A673 (cell line): ENCODE data around the gene EHMT1. TPM values are rescaled to one million over a fixed set of nuclear protein-coding genes. Genes with fewer than 3 reads are reported as not detected.

Experiments
- BruUV-seq: library from RNA; stranded (reverse); fragments of 400-500 nt; replicated peaks from 2 replicates; lab custom pipeline; 2021; lab: Mats Ljungman, UMichigan
- CTCF ChIA-PET: fragments of 300-600 bp; sonication (Branson Sonifier 250); formaldehyde crosslinking; loops from one replicate; lab custom pipeline; 2022; ENCODE audit warnings: antibody characterized with exemption; lab: Charles Lee
- POLR2A ChIA-PET: fragments of 300-600 bp; sonication (Branson Sonifier 250); formaldehyde crosslinking; loops from one replicate; lab custom pipeline; 2022; ENCODE audit warnings: antibody characterized with exemption; ENCODE audit not compliant: low non-redundant PET; lab: Charles Lee
- DNase-seq: peaks from one replicate; pipeline ENCODE4 v3.0.0-alpha.2; 2015; ENCODE audit warnings: low spot score
- H3K27ac ChIP-seq: fragments of 200-600 bp; sonication (generic); 2 replicates; pipeline ENCODE4 v1.5.1; 2016; ENCODE audit warnings: mixed run types, low read depth, mild to moderate bottlenecking, mixed read lengths, antibody characterized with exemption, low read length; ENCODE audit not compliant: poor library complexity, severe bottlenecking
- H3K27me3 ChIP-seq: fragments of 200-600 bp; sonication (generic); replicated peaks from 2 replicates; pipeline ENCODE4 v1.6.1; 2017; ENCODE audit warnings: mixed run types, low read depth, mild to moderate bottlenecking, mixed read lengths, antibody characterized with exemption, low read length; ENCODE audit not compliant: insufficient read depth, poor library complexity
- H3K36me3 ChIP-seq: fragments of 200-600 bp; sonication (generic); 2 replicates; pipeline ENCODE4 v1.6.1; 2016; ENCODE audit warnings: mixed run types, mild to moderate bottlenecking, mixed read lengths, antibody characterized with exemption, low read length; ENCODE audit not compliant: insufficient read depth, poor library complexity, severe bottlenecking
- H3K4me1 ChIP-seq: fragments of 200-600 bp; sonication (generic); 2 replicates; pipeline ENCODE4 v1.6.1; 2017; ENCODE audit warnings: mixed run types, mild to moderate bottlenecking, mixed read lengths, antibody characterized with exemption, low read length; ENCODE audit not compliant: insufficient read depth, poor library complexity, severe bottlenecking
- H3K4me3 ChIP-seq: fragments of 200-600 bp; sonication (generic); 2 replicates; pipeline ENCODE4 v1.5.1; 2016; ENCODE audit warnings: low read depth, mixed run types, mild to moderate bottlenecking, mixed read lengths, low read length; ENCODE audit not compliant: poor library complexity, severe bottlenecking
- H3K9me3 ChIP-seq: fragments of 200-600 bp; sonication (generic); 2 replicates; pipeline ENCODE4 v1.6.1; 2016; ENCODE audit warnings: mixed run types, low read depth, mild to moderate bottlenecking, mixed read lengths, antibody characterized with exemption, low read length; ENCODE audit not compliant: poor library complexity, severe bottlenecking
- CTCF ChIP-seq: fragments of 300-800, 200-600 bp; sonication (generic); conservative IDR thresholded peaks from 2 replicates; pipeline ENCODE4 v1.5.1; 2017; ENCODE audit warnings: low read depth, mild to moderate bottlenecking, antibody characterized with exemption, low read length, moderate library complexity, mixed read lengths
- EZH2 ChIP-seq: fragments of 200-600 bp; sonication (generic); IDR thresholded peaks from 2 replicates; pipeline ENCODE4 v1.6.1; 2017; ENCODE audit warnings: borderline replicate concordance, low read depth, mild to moderate bottlenecking, mixed read lengths, antibody characterized with exemption, low read length; ENCODE audit not compliant: poor library complexity, severe bottlenecking
- intact Hi-C: fragments of 100-400 bp; cut with micrococcal nuclease; formaldehyde crosslinking; loops from one replicate; pipeline ENCODE4 v1.10.0; 2022; ENCODE audit not compliant: unreplicated experiment
- total RNA-seq: library from RNA; stranded (reverse); gene quantifications from 2 replicates; pipeline ENCODE4 v1.2.3, GENCODE V29; 2021

The EHMT1 gene
- total RNA-seq, 1 experiment from 2014 or later, result 115 TPM

GRCh38 chr9:137694962-137695875 lies 76.4 kb downstream of the EHMT1 start:
- no TSS peak for BruUV-seq

GRCh38 chr9:137696136-137696925 lies 77.5 kb downstream of the EHMT1 start:
- H3K4me3 ChIP-seq, result no peak overlapping the region
- TF ChIP-seq EZH2 (no peak), CTCF (no peak)
- ChIA-PET CTCF (no interaction called here), POLR2A (no interaction called here)
- no peaks in the 10 kb centered on the region for H3K36me3 ChIP-seq
- intact Hi-C loops, result no loop called here
- no peak for DNase-seq
- H3K4me1 ChIP-seq, result peaks cover 7% of the 10 kb centered on the region
- H3K27ac ChIP-seq, result no peak overlapping the region
- H3K9me3 ChIP-seq, result no peaks in the 10 kb centered on the region
- no peaks in the 10 kb centered on the region for H3K27me3 ChIP-seq
- no TSS peak for BruUV-seq

More at GRCh38 chr9:137694962-137695875, 76.4 kb downstream of the EHMT1 start:
- Histone ChIP-seq H3K36me3 (no peaks in the 10 kb centered on the region), H3K4me3 (no peak overlapping the region), H3K27me3 (no peaks in the 10 kb centered on the region), H3K4me1 (peaks cover 18% of the 10 kb centered on the region), H3K9me3 (no peaks in the 10 kb centered on the region), H3K27ac (no peak overlapping the region)
- intact Hi-C loops, result no loop called here
- peak; percentile 46 for TF ChIP-seq CTCF
- TF ChIP-seq EZH2, result no peak
- ChIA-PET POLR2A (no interaction called here), CTCF (interaction anchor here (0.5 kb wide), 1 partner anchor 28 kb away, joined by 3 read pairs; no protein-coding TSS in a partner anchor)
- peak; percentile 23 for DNase-seq

GRCh38 chr9:137697193-137697592 lies 78.4 kb downstream of the EHMT1 start:
- TF ChIP-seq EZH2, result no peak
- no peak for TF ChIP-seq CTCF
- no peak overlapping the region for H3K4me3 ChIP-seq
- H3K27ac ChIP-seq, result no peak overlapping the region
- no peaks in the 10 kb centered on the region for H3K4me1 ChIP-seq
- DNase-seq, result no peak
- ChIA-PET POLR2A (no interaction called here), CTCF (no interaction called here)
- intact Hi-C loops, result no loop called here
- no peaks in the 10 kb centered on the region for H3K27me3 ChIP-seq
- peaks cover under 1% of the 10 kb centered on the region for H3K9me3 ChIP-seq
- no peaks in the 10 kb centered on the region for H3K36me3 ChIP-seq
- BruUV-seq, result no TSS peak
